Fibroblast of lung (primary cell): ENCODE results near the gene ROCK1. TPM values are rescaled to one million over a fixed set of nuclear protein-coding genes. Genes with fewer than 3 reads are reported as not detected.

Experiments
- DNase-seq, 2 donors: peaks; one replicate each; pipeline versions ENCODE4 v3.0.0 to v3.0.0-alpha.2; 2010; ENCODE audit warnings: low read depth in 2 of 2
- H2AFZ ChIP-seq: 2 replicates; pipeline ENCODE4 v1.5.1; 2012; ENCODE audit warnings: low read length, control low read depth, inconsistent platforms
- H3K27ac ChIP-seq: 2 replicates; pipeline ENCODE4 v1.5.1; 2011; ENCODE audit warnings: low read length, control low read depth; ENCODE audit not compliant: insufficient read depth
- H3K27me3 ChIP-seq: 2 replicates; pipeline ENCODE4 v1.5.1; 2011; ENCODE audit warnings: mild to moderate bottlenecking, low read length; ENCODE audit not compliant: control insufficient read depth, insufficient read depth
- H3K36me3 ChIP-seq: 2 replicates; pipeline ENCODE4 v1.5.1; 2011; ENCODE audit warnings: low read length; ENCODE audit not compliant: control insufficient read depth, insufficient read depth
- H3K4me1 ChIP-seq: 2 replicates; pipeline ENCODE4 v1.5.1; 2011; ENCODE audit warnings: low read length; ENCODE audit not compliant: control insufficient read depth, insufficient read depth; ENCODE audit errors: extremely low read depth
- H3K4me2 ChIP-seq: 2 replicates; pipeline ENCODE4 v1.5.1; 2011; ENCODE audit warnings: low read length, control low read depth; ENCODE audit not compliant: insufficient read depth; ENCODE audit errors: extremely low read depth
- H3K4me3 ChIP-seq, 4 experiments: fragments of 200-600 bp in 1 of 4; sonication (generic) in 1 of 4; replicated peaks in 1 of 4; 2 replicates each; pipeline ENCODE4 v1.5.1; 2011 to 2016; ENCODE audit warnings: low read length in 4 of 4, low read depth in 3 of 4, mild to moderate bottlenecking in 3 of 4, control low read depth in 2 of 4, inconsistent platforms in 1 of 4, mixed read lengths in 1 of 4; ENCODE audit not compliant: insufficient read depth in 1 of 4; ENCODE audit errors: control extremely low read depth in 1 of 4
- H3K79me2 ChIP-seq: 2 replicates; pipeline ENCODE4 v1.5.1; 2012; ENCODE audit warnings: mild to moderate bottlenecking, low read length, inconsistent platforms; ENCODE audit not compliant: control insufficient read depth, insufficient read depth
- H3K9ac ChIP-seq: 2 replicates; pipeline ENCODE4 v1.5.1; 2011; ENCODE audit warnings: mild to moderate bottlenecking, low read length, control low read depth; ENCODE audit not compliant: insufficient read depth
- H3K9me3 ChIP-seq: 2 replicates; pipeline ENCODE4 v1.5.1; 2012; ENCODE audit warnings: low read depth, low read length; ENCODE audit not compliant: control insufficient read depth, insufficient read depth
- H4K20me1 ChIP-seq: 2 replicates; pipeline ENCODE4 v1.5.1; 2011; ENCODE audit warnings: low read length; ENCODE audit not compliant: control insufficient read depth, insufficient read depth; ENCODE audit errors: extremely low read depth
- EZH2 ChIP-seq: IDR thresholded peaks from 2 replicates; pipeline ENCODE4 v1.5.1; 2012; ENCODE audit warnings: low read length, control low read depth, mild to moderate bottlenecking; ENCODE audit errors: missing control alignments
- polyA plus RNA-seq, 2 donors: library from polyadenylated mRNA; depleted of rRNA in 1 of 2; stranded (reverse) in 1 of 2; unstranded in 1 of 2; fragments of >200 nt; gene quantifications; 2 replicates each; pipeline ENCODE4 v1.2.1, GENCODE V29; 2011 to 2012; ENCODE audit warnings: missing spikeins in 1 of 2
- total RNA-seq: library from RNA; depleted of rRNA; stranded (reverse); fragments of >200 nt; gene quantifications from 2 replicates; pipeline ENCODE4 v1.2.1, GENCODE V29; 2014
- TF ChIP-seq, protein P1 (sequence below), 2 donors: IDR thresholded peaks in 1 of 2; conservative IDR thresholded peaks in 1 of 2; 1 replicate in 1 of 2; 2 replicates in 1 of 2; pipeline ENCODE4 v1.5.1; 2011 to 2012; ENCODE audit warnings: low read length in 2 of 2, control low read depth in 1 of 2, inconsistent platforms in 1 of 2, low read depth in 1 of 2, mild to moderate bottlenecking in 1 of 2

Gene ROCK1
- total and polyA plus RNA-seq, 2 donors (not counting 1 experiment from before 2014, with no cell fraction given), result 33.2 to 55.2 TPM

DNA sequence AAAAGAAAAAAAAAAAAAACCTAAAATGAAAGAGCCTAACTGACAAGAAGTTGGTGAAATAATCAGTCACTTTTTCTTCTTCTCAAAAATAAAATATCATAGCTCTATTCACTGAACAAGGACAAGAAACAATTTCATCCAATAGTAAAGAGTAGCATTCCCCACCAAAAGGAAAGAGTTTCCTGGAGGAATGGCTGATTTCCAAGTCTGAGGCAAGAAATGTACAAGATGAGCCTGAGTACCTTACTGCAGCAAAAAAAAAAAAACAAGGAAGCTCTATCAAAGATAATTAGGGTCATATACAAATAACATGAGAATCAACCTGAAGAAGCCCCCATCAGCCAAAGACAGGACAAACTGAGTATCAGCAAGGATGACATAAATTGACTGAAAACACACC lies 11.5 kb downstream of the ROCK1 start:
- H2AFZ ChIP-seq, result no peak overlapping the region
- no peak overlapping the region for H3K4me3 ChIP-seq
- H3K9ac ChIP-seq, result no peak overlapping the region
- H3K27me3 ChIP-seq, result no peaks in the 10 kb centered on the region
- no peak overlapping the region for H3K4me2 ChIP-seq
- H3K27ac ChIP-seq, result no peak overlapping the region
- peak; percentile 31 to 35 for DNase-seq
- H3K79me2 ChIP-seq, result peaks cover 95% of the 10 kb centered on the region
- no peaks in the 10 kb centered on the region for H3K36me3 ChIP-seq
- peaks cover 2% of the 10 kb centered on the region for H4K20me1 ChIP-seq
- TF ChIP-seq, protein P1, sequence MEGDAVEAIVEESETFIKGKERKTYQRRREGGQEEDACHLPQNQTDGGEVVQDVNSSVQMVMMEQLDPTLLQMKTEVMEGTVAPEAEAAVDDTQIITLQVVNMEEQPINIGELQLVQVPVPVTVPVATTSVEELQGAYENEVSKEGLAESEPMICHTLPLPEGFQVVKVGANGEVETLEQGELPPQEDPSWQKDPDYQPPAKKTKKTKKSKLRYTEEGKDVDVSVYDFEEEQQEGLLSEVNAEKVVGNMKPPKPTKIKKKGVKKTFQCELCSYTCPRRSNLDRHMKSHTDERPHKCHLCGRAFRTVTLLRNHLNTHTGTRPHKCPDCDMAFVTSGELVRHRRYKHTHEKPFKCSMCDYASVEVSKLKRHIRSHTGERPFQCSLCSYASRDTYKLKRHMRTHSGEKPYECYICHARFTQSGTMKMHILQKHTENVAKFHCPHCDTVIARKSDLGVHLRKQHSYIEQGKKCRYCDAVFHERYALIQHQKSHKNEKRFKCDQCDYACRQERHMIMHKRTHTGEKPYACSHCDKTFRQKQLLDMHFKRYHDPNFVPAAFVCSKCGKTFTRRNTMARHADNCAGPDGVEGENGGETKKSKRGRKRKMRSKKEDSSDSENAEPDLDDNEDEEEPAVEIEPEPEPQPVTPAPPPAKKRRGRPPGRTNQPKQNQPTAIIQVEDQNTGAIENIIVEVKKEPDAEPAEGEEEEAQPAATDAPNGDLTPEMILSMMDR (conservative IDR thresholded peaks at IDR 0.05 in 1 of 2, IDR thresholded peaks at IDR 0.05 in 1 of 2; ENCODE audit: low read depth in 1 of 2, low read length in 2 of 2), result no peak
- no peak for TF ChIP-seq EZH2
- H3K4me1 ChIP-seq, result no peaks in the 10 kb centered on the region
- H3K9me3 ChIP-seq, result no peaks in the 10 kb centered on the region

GRCh38 chr18:21099442-21099841 lies 12.2 kb downstream of the ROCK1 start:
- H3K4me3 ChIP-seq, result no peak overlapping the region
- H3K9ac ChIP-seq, result no peak overlapping the region
- H3K4me1 ChIP-seq, result no peaks in the 10 kb centered on the region
- TF ChIP-seq EZH2, result no peak
- TF ChIP-seq, protein P1 (conservative IDR thresholded peaks at IDR 0.05 in 1 of 2, IDR thresholded peaks at IDR 0.05 in 1 of 2; ENCODE audit: low read depth in 1 of 2, low read length in 2 of 2), result no peak
- H3K27ac ChIP-seq, result no peak overlapping the region
- H2AFZ ChIP-seq, result no peak overlapping the region
- no peaks in the 10 kb centered on the region for H3K27me3 ChIP-seq
- H3K79me2 ChIP-seq, result peaks cover 93% of the 10 kb centered on the region
- no peak for DNase-seq
- H3K4me2 ChIP-seq, result no peak overlapping the region
- H4K20me1 ChIP-seq, result peaks cover 2% of the 10 kb centered on the region
- H3K9me3 ChIP-seq, result no peaks in the 10 kb centered on the region
- H3K36me3 ChIP-seq, result no peaks in the 10 kb centered on the region

- Histone ChIP-seq H3K4me1 (no peaks in the 10 kb centered on the region), H3K36me3 (no peaks in the 10 kb centered on the region), H3K9me3 (no peaks in the 10 kb centered on the region), H3K9ac (no peak overlapping the region), H3K27ac (no peak overlapping the region), H3K27me3 (no peaks in the 10 kb centered on the region), H4K20me1 (peaks cover 2% of the 10 kb centered on the region), H3K4me3 (no peak overlapping the region), H3K79me2 (peaks cover 93% of the 10 kb centered on the region), H2AFZ (no peak overlapping the region), H3K4me2 (no peak overlapping the region)
- TF ChIP-seq EZH2, result no peak
- TF ChIP-seq, protein P1 (conservative IDR thresholded peaks at IDR 0.05 in 1 of 2, IDR thresholded peaks at IDR 0.05 in 1 of 2; ENCODE audit: low read depth in 1 of 2, low read length in 2 of 2), result no peak
- no peak for DNase-seq
Measured at GRCh38 chr18:21096760-21097159, 14.9 kb downstream of the ROCK1 start.
